SW480 (cell line): ENCODE measurements around the gene PTGIR.

Source experiments
- DNase-seq: peaks from one replicate; pipeline ENCODE4 v3.0.0-alpha.2; 2016; ENCODE audit warnings: low spot score

The PTGIR gene

GRCh38 chr19:46624958-46625661 lies at the start of gene PTGIR:
PTGIR (minus strand) TSS chr19:46625089; CDS start chr19:46624225, 864 bp downstream.
- no peak for DNase-seq

- no peak for DNase-seq
These were observed 45.9 kb upstream of the PTGIR start for GRCh38 chr19:46670813-46671212.

- no peak for DNase-seq
These were observed 43.8 kb upstream of the PTGIR start for GRCh38 chr19:46668662-46669061.

- no peak for DNase-seq
These were observed 40.2 kb upstream of the PTGIR start for GRCh38 chr19:46665072-46665471.

- DNase-seq = peak; percentile 93
These were observed 37.1 kb upstream of the PTGIR start for GRCh38 chr19:46661735-46662592.

- peak; percentile 100 for DNase-seq
These were observed 36.3 kb upstream of the PTGIR start, which contains the start of gene DACT3 for GRCh38 chr19:46661020-46661731. DACT3 (minus strand) TSS chr19:46661182; CDS start chr19:46661064, 118 bp downstream.

GRCh38 chr19:46660551-46661019 lies 35.7 kb upstream of the PTGIR start:
- DNase-seq = no peak

GRCh38 chr19:46660008-46660517 lies 35.2 kb upstream of the PTGIR start:
- DNase-seq = no peak

GRCh38 chr19:46659151-46660007 lies 34.5 kb upstream of the PTGIR start:
- peak; percentile 46 for DNase-seq

GRCh38 chr19:46656541-46656940 lies 31.7 kb upstream of the PTGIR start:
- DNase-seq = no peak

GRCh38 chr19:46654621-46655152 lies 29.8 kb upstream of the PTGIR start:
- DNase-seq = no peak

- no peak for DNase-seq
These were observed 25.6 kb upstream of the PTGIR start for GRCh38 chr19:46650445-46650844.

- no peak for DNase-seq
These were observed 24.4 kb upstream of the PTGIR start for GRCh38 chr19:46648961-46649960.

GRCh38 chr19:46648060-46648960 lies 23.4 kb upstream of the PTGIR start:
- DNase-seq = no peak

GRCh38 chr19:46646402-46646801 lies 21.5 kb upstream of the PTGIR start:
- DNase-seq = no peak

GRCh38 chr19:46644720-46645119 lies 19.8 kb upstream of the PTGIR start:
- DNase-seq = no peak

- no peak for DNase-seq
These were observed 15.8 kb upstream of the PTGIR start for GRCh38 chr19:46640656-46641055.

- peak; percentile 63 for DNase-seq
These were observed 14.7 kb upstream of the PTGIR start for GRCh38 chr19:46639358-46640182.
